Effector CD4-positive, alpha-beta T cell (primary cell): ENCODE data around the gene DAZL. TPM values are rescaled to one million over a fixed set of nuclear protein-coding genes. Genes with fewer than 3 reads are reported as not detected.
A peak's percentile ranks its signal among the peaks of the same experiment; 100 is the strongest.
"Not testable (repeated sequence)": the region's sequence is repeated elsewhere in the genome, so short reads cannot be mapped to it uniquely, and the experiment has no call there.

Experiments
- DNase-seq: peaks from one replicate; pipeline ENCODE4 v3.0.0-alpha.2; 2020
- total RNA-seq: gene quantifications from one replicate; lab custom pipeline; 2026; lab: John Stamatoyannopoulos, UW

DAZL gene
- total RNA-seq, result not detected

DNA sequence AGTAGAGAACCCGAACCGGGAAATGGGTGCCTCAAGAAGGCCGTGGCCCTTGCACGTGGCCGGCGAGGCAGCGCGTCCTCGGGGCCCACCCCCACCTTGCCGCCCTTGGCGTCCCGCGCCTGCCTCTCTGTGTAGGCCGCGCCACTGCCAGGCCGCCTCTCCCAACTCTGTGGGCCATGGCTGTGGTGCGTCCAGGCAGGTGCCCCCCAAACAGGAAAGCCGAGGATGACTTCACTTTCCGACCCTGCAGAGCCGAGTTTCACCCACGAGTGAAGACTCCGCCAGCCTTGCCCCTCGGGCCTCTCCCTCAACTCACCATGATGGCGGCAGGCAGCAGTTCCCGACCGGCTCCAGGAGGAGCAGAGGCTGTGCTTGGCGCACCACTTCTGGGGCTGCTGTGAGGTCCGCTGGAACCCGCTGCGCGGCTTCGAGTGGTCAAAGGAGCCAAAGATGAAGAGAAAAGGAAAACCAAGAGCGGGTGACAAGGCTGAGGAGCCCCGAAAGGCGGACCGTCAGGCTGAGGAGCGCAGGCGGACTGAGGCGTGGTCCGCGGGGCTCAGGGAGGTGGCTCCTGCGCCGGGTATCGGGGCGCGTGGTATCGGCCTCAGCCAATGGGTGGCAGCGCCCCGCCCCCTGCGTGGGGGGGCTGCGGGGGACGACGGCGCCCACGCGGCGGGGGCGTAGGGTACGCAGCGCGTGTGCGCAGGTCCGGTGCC, at the start of gene DAZL:
Gene DAZL (minus strand): TSS at position 537 of the 716 bp plus-strand sequence. CDS start 218 bp downstream, at position 319.
- no peak for DNase-seq

- DNase-seq, result no peak
These were observed 49.8 kb upstream of the DAZL start for GRCh38 chr3:16654976-16655375.

DNA sequence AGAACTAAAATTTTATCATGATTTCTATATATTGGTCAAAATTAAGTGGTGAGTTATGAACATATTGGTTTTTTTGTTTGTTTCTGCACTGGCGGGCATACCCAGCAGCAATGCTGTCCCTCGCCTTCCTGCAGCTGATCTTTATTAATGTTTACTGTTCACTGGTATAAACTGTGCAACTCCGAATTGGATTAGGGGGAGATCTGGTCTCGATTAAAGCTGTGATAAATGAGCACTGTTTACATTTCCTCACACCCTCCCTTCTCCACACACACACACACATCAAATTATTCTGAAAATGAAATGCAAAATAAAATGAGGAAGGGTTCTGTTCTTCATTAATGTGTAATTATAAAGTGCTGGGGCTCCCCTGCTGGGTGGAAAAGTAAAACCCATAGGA, 48.5 kb upstream of the DAZL start:
- DNase-seq, result no peak

DNA sequence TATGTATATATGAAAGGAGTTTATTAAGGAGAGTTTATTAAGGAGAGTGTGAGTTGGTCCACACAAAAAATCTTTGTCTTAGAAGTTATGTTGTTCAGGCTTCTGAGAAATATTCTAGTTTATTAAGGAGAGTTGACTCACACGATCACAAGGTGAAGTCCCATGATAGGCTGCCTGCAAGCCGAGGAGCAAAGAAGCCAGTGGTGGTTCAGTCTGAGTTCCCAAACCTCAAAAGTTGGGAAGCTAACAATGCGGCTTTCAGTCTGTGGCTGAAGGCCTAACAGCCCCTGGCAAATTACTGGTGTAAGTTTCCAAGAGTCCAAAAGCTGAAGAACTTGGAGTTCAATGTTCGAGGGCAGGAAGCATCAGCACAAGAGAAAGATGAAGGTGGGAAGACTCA, 42.4 kb upstream of the DAZL start:
- DNase-seq, result no peak

GRCh38 chr3:16639806-16640205, 34.6 kb upstream of the DAZL start:
- no peak for DNase-seq

DNA sequence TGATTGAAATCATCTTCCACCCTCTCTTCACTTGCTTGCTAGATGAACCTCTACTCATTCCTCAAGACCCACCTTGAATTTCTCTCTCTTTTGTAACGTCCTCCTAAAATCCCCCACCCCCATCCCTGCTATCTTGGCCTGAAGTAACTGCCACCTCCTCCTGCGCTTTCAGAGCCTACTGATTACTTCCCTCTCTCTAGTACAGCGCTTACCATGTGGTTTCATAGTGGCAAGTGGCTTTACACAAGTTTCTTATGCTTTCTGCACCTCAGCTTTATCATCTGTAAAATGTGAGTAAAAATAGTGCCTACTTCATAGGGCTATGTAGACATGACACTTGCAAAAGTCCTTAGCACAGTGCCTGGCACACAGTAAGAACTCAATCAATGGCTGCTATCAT, 28.7 kb upstream of the DAZL start:
- no peak for DNase-seq

DNA sequence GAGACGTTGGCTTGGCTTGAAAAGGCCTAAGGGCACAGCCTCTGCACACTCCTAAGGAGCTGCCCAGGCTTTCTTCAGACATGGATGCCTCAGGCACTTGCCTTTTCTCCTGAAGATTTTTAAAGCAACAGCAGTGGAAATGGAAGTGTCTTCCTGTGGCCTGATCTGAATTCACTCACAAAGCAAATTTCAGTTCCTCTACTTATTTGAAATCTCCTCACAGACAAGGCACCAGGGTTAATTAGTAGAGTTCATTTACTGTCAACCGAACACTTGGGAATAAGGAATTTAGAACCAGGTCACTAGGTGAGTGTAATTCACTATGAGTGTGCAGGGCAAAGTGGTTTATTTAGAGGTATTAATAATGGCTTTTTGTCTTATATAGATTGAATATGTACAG, 27.2 kb upstream of the DAZL start:
- DNase-seq, result no peak

GRCh38 chr3:16618721-16619120, 13.5 kb upstream of the DAZL start:
- no peak for DNase-seq

- not testable (repeated sequence) for DNase-seq
These were observed 11.9 kb upstream of the DAZL start for GRCh38 chr3:16617155-16617554.

DNA sequence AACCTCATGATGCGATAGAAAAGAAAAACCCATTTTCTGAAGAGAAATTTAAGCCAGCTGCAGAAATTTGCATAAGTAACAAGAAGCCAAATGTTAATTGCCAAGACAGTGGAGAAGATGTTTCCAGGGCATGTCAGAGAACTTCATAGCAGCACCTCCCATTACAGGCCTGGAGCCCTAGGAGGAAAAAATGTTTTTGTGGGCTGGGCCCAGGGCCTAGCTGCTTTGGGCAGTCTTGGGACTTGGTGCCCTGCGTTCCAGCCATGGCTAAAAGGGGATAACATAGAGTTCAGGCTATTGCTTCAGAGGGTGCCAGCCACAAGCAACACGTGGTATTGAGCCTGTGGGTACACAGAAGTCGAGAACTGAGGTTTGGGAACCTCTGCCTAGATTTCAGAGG, 10.9 kb upstream of the DAZL start:
- no peak for DNase-seq

- no peak for DNase-seq
These were observed 9.1 kb upstream of the DAZL start for GRCh38 chr3:16614033-16615031.

- DNase-seq, result no peak
These were observed 4.8 kb upstream of the DAZL start for GRCh38 chr3:16609927-16610580.

DNA sequence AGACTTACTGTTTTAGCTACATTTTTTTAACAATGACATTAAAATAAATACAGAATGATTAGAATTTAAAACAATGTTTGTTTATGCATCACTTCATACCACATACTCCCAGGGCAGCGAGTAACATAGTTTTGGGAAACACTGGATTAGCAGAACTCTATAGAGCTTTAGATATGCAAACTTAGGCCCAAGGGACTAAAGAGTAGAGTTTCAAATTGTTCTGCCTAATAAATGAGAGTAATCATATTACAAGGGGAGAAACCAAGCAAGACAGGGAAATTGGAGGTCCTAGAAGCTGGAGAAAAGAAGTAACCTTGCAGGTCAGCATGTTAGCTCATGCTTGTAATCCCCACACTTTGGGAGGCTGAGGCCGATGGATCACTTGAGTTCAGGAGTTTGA, 3.6 kb upstream of the DAZL start:
- no peak for DNase-seq

GRCh38 chr3:16607718-16608117, 2.5 kb upstream of the DAZL start:
- no peak for DNase-seq

- DNase-seq, result no peak
These were observed 1.2 kb upstream of the DAZL start for GRCh38 chr3:16606398-16606797.

DNA sequence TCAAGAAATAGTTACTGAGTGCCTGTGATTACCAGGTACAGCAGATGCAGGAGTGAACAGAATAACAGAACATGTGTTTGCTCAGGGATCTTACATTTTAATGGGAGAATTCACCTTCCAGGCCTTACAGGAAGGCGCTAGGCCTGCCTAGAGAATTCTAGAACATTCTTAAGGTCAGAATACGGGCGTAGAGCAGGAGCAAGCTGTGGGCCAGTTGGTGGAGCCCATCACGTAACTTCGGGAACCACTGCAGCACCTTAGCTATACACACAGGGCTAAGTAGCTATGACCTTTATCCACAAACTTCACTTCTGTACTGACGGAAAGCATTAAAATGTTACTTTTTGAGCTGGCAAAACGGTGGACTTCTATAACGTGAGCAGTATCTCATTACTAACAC, 743 bp upstream of the DAZL start:
- no peak for DNase-seq

DNA sequence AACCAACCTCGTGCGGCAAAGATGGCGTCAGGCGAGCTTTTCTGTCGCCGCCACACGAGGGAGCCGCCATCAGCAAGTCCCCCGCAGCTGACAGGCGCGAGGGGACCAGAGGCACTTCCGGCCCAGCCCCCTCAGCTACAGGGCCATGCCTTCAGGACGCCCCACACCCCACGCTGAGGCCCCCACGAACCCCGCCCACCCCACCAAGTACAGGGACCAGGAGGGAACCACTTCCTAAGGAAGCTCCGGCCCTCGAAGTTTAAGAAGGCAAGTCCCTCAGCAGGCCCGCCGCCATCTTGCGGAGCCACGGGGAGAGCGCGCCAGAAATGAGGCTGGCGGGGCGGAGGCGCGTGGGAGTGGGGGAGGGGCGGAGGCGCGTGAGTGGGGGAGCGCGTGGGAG, 790 bp downstream of the DAZL start:
- DNase-seq, result no peak

DNA sequence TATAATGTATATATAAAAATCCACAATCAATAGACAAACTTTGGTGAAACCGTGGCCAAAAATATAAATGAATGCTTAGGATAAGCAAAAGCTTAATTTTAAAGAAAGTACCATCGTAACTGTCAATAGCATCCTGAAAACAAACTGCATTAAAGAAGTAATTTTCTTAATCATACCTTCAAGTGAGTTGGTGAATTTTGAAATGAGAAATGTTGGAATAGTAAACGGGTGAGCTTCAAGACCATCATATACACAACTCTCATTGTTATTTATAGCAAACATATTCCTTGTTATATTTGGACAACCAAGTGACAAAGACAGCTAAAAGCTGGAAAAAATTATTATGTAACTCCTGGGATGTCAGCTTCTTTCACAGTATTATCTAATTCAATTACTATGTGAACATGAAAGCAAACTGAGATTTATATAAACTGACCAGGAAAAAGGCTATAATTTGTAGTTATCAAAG, 3.7 kb downstream of the DAZL start:
- DNase-seq, result no peak

DNA sequence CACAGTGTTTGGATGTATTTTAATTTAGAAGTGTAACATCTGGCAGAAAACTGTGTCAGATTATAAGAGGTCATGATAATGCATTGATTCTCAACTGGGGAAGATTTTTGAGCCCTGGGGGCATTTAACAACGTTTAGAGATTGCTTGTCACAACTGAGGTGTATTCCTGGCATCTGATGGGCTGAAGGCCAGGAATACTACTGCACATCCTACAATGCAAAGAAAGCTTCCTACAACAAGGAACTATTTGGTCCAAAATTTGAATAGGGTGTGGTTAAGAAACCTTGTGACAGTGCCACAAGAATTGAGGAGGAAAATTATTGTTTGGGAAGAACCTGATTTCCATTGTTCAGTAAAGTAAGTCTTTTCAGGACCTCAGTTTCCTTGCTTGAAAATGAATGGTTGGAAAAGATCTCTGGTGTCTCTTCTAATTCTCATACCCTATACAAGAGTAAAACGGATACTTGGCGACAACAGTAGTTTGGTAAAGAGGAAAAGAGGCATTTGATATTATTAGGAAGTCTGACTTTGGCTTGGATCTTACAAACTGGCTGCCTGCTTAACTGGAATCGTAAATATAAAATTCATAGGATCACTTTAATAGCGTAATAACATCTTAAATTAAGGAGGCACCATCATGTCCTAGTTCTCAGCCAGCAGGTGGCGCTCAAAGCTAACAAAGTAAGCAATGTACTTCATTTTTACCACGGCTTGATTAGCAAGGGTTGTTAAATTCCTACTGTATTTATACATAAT, 4.3 kb downstream of the DAZL start:
- DNase-seq, result peak; percentile 84

DNA sequence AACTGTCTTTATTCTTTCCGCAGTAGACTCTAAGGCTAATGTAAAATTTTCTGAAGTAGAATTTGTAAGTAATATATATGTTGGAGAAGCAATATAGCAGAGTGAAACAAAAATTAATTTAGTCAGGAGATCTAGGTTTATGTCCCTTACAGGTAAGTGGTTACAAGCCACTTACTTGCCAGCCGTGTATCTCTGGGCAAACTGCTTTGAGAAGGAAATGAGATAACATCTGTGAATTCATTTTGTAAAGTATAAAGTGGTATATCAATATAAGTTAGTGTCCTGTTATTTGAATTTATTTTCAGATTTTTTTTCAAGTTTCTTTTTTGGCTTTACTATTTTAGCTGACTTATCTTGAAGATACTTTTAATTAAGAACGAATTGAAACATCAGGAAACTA, 5.5 kb downstream of the DAZL start:
- DNase-seq, result no peak

- DNase-seq, result no peak
These were observed 8.7 kb downstream of the DAZL start for GRCh38 chr3:16596352-16597032.

DNA sequence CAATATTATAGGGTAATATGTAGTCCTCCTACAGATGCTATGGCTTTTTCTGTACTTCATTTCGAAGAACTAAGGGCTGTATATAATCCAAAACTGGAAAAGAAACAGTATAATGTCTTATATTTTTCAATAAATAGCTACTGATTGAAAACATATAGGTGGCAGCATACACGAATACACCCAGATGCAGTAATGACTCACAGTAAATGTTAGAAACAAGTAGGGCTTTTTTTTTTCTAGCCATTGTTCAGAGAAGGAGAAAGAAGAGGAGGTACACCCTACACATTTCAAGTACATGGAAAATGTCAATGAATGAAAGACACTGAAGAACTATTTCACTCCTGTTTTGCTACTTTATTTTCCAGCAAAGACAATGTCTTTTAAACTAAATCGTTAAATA, 9.4 kb downstream of the DAZL start:
- DNase-seq, result no peak
